Osteoblast (primary cell): ENCODE results near the gene MYB. TPM values are rescaled to one million over a fixed set of nuclear protein-coding genes. Genes with fewer than 3 reads are reported as not detected.
A peak's percentile ranks its signal among the peaks of the same experiment; 100 is the strongest.

Experiments
- DNase-seq: peaks from one replicate; pipeline ENCODE4 v3.0.0; 2011; ENCODE audit warnings: low spot score, mixed read lengths; ENCODE audit not compliant: insufficient read length; ENCODE audit errors: missing footprints
- H2AFZ ChIP-seq: 2 replicates; pipeline ENCODE4 v1.6.0; 2011; ENCODE audit warnings: mild to moderate bottlenecking, low read length
- H3K27ac ChIP-seq: 2 replicates; pipeline ENCODE4 v1.5.1; 2011; ENCODE audit warnings: mild to moderate bottlenecking, low read depth, low read length, moderate library complexity
- H3K27me3 ChIP-seq: 2 replicates; pipeline ENCODE4 v1.6.0; 2012; ENCODE audit warnings: mild to moderate bottlenecking, control low read depth, inconsistent platforms, low read length, moderate library complexity; ENCODE audit not compliant: insufficient read depth
- H3K36me3 ChIP-seq: 2 replicates; pipeline ENCODE4 v1.5.1; 2011; ENCODE audit warnings: mild to moderate bottlenecking, low read length, control low read depth, moderate library complexity; ENCODE audit not compliant: insufficient read depth
- H3K4me1 ChIP-seq: 2 replicates; pipeline ENCODE4 v1.5.1; 2011; ENCODE audit warnings: mild to moderate bottlenecking, low read length, control low read depth, moderate library complexity; ENCODE audit not compliant: insufficient read depth
- H3K4me2 ChIP-seq: 2 replicates; pipeline ENCODE4 v1.6.0; 2011; ENCODE audit warnings: mild to moderate bottlenecking, low read length; ENCODE audit not compliant: insufficient read depth
- H3K4me3 ChIP-seq: fragments of 200-600 bp; sonication (generic); 3 replicates; pipeline ENCODE4 v1.5.1; 2012; ENCODE audit warnings: mild to moderate bottlenecking, low read length, inconsistent platforms; ENCODE audit not compliant: insufficient read depth
- H3K79me2 ChIP-seq: 2 replicates; pipeline ENCODE4 v1.6.0; 2012; ENCODE audit warnings: mild to moderate bottlenecking, low read length, control low read depth, inconsistent platforms; ENCODE audit not compliant: insufficient read depth
- H3K9me3 ChIP-seq: 2 replicates; pipeline ENCODE4 v1.5.1; 2011; ENCODE audit warnings: low read depth, low read length, control low read depth
- H4K20me1 ChIP-seq: 2 replicates; pipeline ENCODE4 v1.6.0; 2012; ENCODE audit warnings: mild to moderate bottlenecking, low read length, control low read depth; ENCODE audit not compliant: insufficient read depth
- CTCF ChIP-seq: IDR thresholded peaks from 2 replicates; pipeline ENCODE4 v1.5.1; 2011; ENCODE audit warnings: mild to moderate bottlenecking, low read depth, low read length, moderate library complexity; ENCODE audit errors: extremely low read depth
- total RNA-seq: library from RNA; depleted of rRNA; stranded (reverse); fragments of >200 nt; gene quantifications from 2 replicates; pipeline ENCODE4 v1.2.3, GENCODE V29; 2012

Gene MYB
- total RNA-seq, 1 donor, result 0.36 TPM

- H3K27me3 ChIP-seq, result no peaks in the 10 kb centered on the region
- no peaks in the 10 kb centered on the region for H3K79me2 ChIP-seq
- H3K4me2 ChIP-seq, result no peak overlapping the region
- no peak overlapping the region for H2AFZ ChIP-seq
- H4K20me1 ChIP-seq, result no peaks in the 10 kb centered on the region
- no peak for DNase-seq
- H3K4me1 ChIP-seq, result no peaks in the 10 kb centered on the region
- TF ChIP-seq CTCF, result no peak
- H3K36me3 ChIP-seq, result no peaks in the 10 kb centered on the region
- no peaks in the 10 kb centered on the region for H3K9me3 ChIP-seq
- no peak overlapping the region for H3K27ac ChIP-seq
- no peak overlapping the region for H3K4me3 ChIP-seq
These were observed 69.1 kb downstream of the MYB start for GRCh38 chr6:135250234-135250633.

- no peak overlapping the region for H2AFZ ChIP-seq
- H3K79me2 ChIP-seq, result no peaks in the 10 kb centered on the region
- H3K4me1 ChIP-seq, result no peaks in the 10 kb centered on the region
- H3K4me2 ChIP-seq, result no peak overlapping the region
- no peak overlapping the region for H3K27ac ChIP-seq
- H3K36me3 ChIP-seq, result no peaks in the 10 kb centered on the region
- H3K27me3 ChIP-seq, result no peaks in the 10 kb centered on the region
- no peak overlapping the region for H3K4me3 ChIP-seq
- DNase-seq, result no peak
- H4K20me1 ChIP-seq, result no peaks in the 10 kb centered on the region
- TF ChIP-seq CTCF, result no peak
- H3K9me3 ChIP-seq, result no peaks in the 10 kb centered on the region
These were observed 69.8 kb downstream of the MYB start for GRCh38 chr6:135250751-135251497.

GRCh38 chr6:135251498-135252441 lies 70.7 kb downstream of the MYB start:
- peak overlapping the region; percentile 30 for H2AFZ ChIP-seq
- no peak for DNase-seq
- H3K79me2 ChIP-seq, result no peaks in the 10 kb centered on the region
- no peak for TF ChIP-seq CTCF
- no peaks in the 10 kb centered on the region for H3K27me3 ChIP-seq
- no peak overlapping the region for H3K4me3 ChIP-seq
- no peaks in the 10 kb centered on the region for H4K20me1 ChIP-seq
- H3K4me2 ChIP-seq, result no peak overlapping the region
- no peaks in the 10 kb centered on the region for H3K4me1 ChIP-seq
- H3K27ac ChIP-seq, result no peak overlapping the region
- H3K36me3 ChIP-seq, result no peaks in the 10 kb centered on the region
- H3K9me3 ChIP-seq, result no peaks in the 10 kb centered on the region

- Histone ChIP-seq H3K9me3 (no peaks in the 10 kb centered on the region), H3K27me3 (no peaks in the 10 kb centered on the region), H3K27ac (no peak overlapping the region), H4K20me1 (no peaks in the 10 kb centered on the region), H3K79me2 (no peaks in the 10 kb centered on the region), H3K4me2 (no peak overlapping the region), H3K4me3 (no peak overlapping the region), H3K36me3 (no peaks in the 10 kb centered on the region), H2AFZ (no peak overlapping the region), H3K4me1 (no peaks in the 10 kb centered on the region)
- TF ChIP-seq CTCF, result no peak
- no peak for DNase-seq
These were observed 73.4 kb downstream of the MYB start for GRCh38 chr6:135254471-135254870.
